ENCODE data around the gene EXOSC10. TPM values are rescaled to one million over a fixed set of nuclear protein-coding genes. Genes with fewer than 3 reads are reported as not detected.
"Not testable (repeated sequence)": the region's sequence is repeated elsewhere in the genome, so short reads cannot be mapped to it uniquely, and the experiment has no call there.

The EXOSC10 gene
- total and polyA plus RNA-seq, 2 of the 13 experiments (the other 11 are each of a cell fraction or from before 2014, with no cell fraction given): 48.4 to 67.6 TPM

DNA sequence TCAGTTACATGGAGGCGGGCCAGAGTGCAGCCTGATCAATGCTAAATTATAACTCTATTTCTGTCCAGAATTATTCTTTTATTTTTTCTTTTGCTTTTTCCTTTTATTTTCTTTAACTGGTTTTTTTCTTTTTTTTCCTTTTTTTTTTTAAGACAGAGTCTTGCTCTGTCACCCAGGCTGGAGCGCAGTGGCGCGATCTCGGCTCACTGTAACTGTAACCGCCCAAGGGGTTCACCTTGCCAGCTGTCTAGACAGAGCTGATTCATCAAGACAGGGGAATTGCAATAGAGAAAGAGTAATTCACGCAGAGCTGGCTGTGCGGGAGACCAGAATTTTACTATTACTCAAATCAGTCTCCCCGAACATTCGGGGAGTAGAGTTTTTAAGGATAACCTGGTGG, 48.5 kb downstream of the EXOSC10 start:
- H2AFZ ChIP-seq (ENCODE audit: low read length); H3K9ac ChIP-seq (ENCODE audit: insufficient read depth, low read depth, low read length); H3K4me3 ChIP-seq (replicated peaks in 1 of 3; ENCODE audit: insufficient read depth in 1 of 3, low read depth in 2 of 3, low read length in 3 of 3); BruUV-seq (replicated peaks); H3K27ac ChIP-seq (ENCODE audit: extremely low read length, insufficient read depth, low read length); intact Hi-C loops (cut with micrococcal nuclease; ENCODE audit: unreplicated experiment); H3K4me2 ChIP-seq (ENCODE audit: low read depth, low read length); CTCF ChIA-PET (ENCODE audit: low intra/inter-chr PET ratio, low total read pairs); H3K79me2 ChIP-seq (ENCODE audit: insufficient read depth, low read length); H3K9me3 ChIP-seq (ENCODE audit: low read length); H4K20me1 ChIP-seq (ENCODE audit: insufficient read depth, low read length); FAIRE-seq; ATAC-seq; DNase-seq (ENCODE audit: low spot score); in situ Hi-C loops (cut with HindIII; ENCODE audit: extremely low pct_ligation_motif_present, low pct_unique_long_range_greater_than_20kb); H3K27me3 ChIP-seq (ENCODE audit: control insufficient read depth in 1 of 2, insufficient read depth in 2 of 2, low read length in 2 of 2): not testable (repeated sequence)
- POLR2A ChIA-PET: interaction anchor here (1.4 kb wide), 1 partner anchor 9 kb away, joined by 3 read pairs; the partner anchor contains the start of gene SRM
- WGBS (ENCODE audit: low lambda C conversion rate): 96% methylated on average over 10 of the region's 10 CpGs
- Histone ChIP-seq H3K36me3 (replicated peaks in 1 of 2; ENCODE audit: control insufficient read depth in 1 of 2, insufficient read depth in 2 of 2, low read length in 2 of 2) (peaks cover 3 to 10% of the 10 kb centered on the region in 2 experiments; a peak in 3 of 5 replicates), H3K4me1 (ENCODE audit: insufficient read depth, low read length) (peaks cover 51% of the 10 kb centered on the region)

- Histone ChIP-seq H3K9ac (ENCODE audit: insufficient read depth, low read depth, low read length) (peak within 1 kb of the TSS; percentile 76), H2AFZ (ENCODE audit: low read length) (no peak within 1 kb of the TSS), H4K20me1 (ENCODE audit: insufficient read depth, low read length) (no peaks in the 10 kb centered on the region), H3K4me2 (ENCODE audit: low read depth, low read length) (peak within 1 kb of the TSS; percentile 80), H3K27ac (ENCODE audit: extremely low read length, insufficient read depth, low read length) (peak within 1 kb of the TSS; percentile 85), H3K9me3 (ENCODE audit: low read length) (no peaks in the 10 kb centered on the region), H3K36me3 (replicated peaks in 1 of 2; ENCODE audit: control insufficient read depth in 1 of 2, insufficient read depth in 2 of 2, low read length in 2 of 2) (no peaks in the 10 kb centered on the region), H3K27me3 (ENCODE audit: control insufficient read depth in 1 of 2, insufficient read depth in 2 of 2, low read length in 2 of 2) (no peaks in the 10 kb centered on the region), H3K4me1 (ENCODE audit: insufficient read depth, low read length) (peaks cover 34% of the 10 kb centered on the region), H3K4me3 (replicated peaks in 1 of 3; ENCODE audit: insufficient read depth in 1 of 3, low read depth in 2 of 3, low read length in 3 of 3) (peak within 1 kb of the TSS; percentile 57 to 72 (median 62)), H3K79me2 (ENCODE audit: insufficient read depth, low read length) (no peaks in the 10 kb centered on the region)
- BruUV-seq (replicated peaks): TSS peak; percentile 76
- ChIA-PET POLR2A (interaction anchor here (1.3 to 3.0 kb wide), 6 partner anchors 9 to 53 kb away, joined by 3 to 18 read pairs (median 12); partner anchors contain the start of genes EXOSC10, SRM and TARDBP), CTCF (ENCODE audit: low intra/inter-chr PET ratio, low total read pairs) (no interaction called here)
- ATAC-seq (peak; percentile 86), DNase-seq (ENCODE audit: low spot score) (peak; percentile 78), FAIRE-seq (peak; percentile 52)
- in situ Hi-C loops (cut with HindIII; ENCODE audit: extremely low pct_ligation_motif_present, low pct_unique_long_range_greater_than_20kb): loop anchor here (25.0 kb wide), 1 partner anchor 591 kb away; no protein-coding TSS in a partner anchor
- WGBS (ENCODE audit: low lambda C conversion rate): 13% methylated on average over 3 of the region's 28 CpGs
- intact Hi-C loops (cut with micrococcal nuclease; ENCODE audit: unreplicated experiment): no loop called here
- TF ChIP-seq HNRNPH1 (optimal IDR thresholded peaks at IDR 0.05; ENCODE audit: low read depth, low read length) (no peak), ZFP1 (CRISPR knock-in tag; IDR thresholded peaks at IDR 0.05) (no peak), ZNF17 (CRISPR knock-in tag; IDR thresholded peaks at IDR 0.05) (no peak), ARID3A (IDR thresholded peaks at IDR 0.05; ENCODE audit: low read depth, low read length) (no peak), AGO1 (IDR thresholded peaks at IDR 0.05; ENCODE audit: low read depth, low read length, poor library complexity, severe bottlenecking) (no peak), ATF1 (CRISPR knock-in tag; IDR thresholded peaks at IDR 0.05) (no peak), ONECUT2 (CRISPR knock-in tag; IDR thresholded peaks at IDR 0.05) (no peak), ZSCAN21 (CRISPR knock-in tag; IDR thresholded peaks at IDR 0.05; ENCODE audit: borderline replicate concordance) (peak; percentile 78), NFATC3 (CRISPR knock-in tag; IDR thresholded peaks at IDR 0.05) (no peak), ZNF101 (CRISPR knock-in tag; IDR thresholded peaks at IDR 0.05; ENCODE audit: borderline replicate concordance, low read depth) (no peak), ZNF224 (CRISPR knock-in tag; IDR thresholded peaks at IDR 0.05) (no peak), U2AF1 (optimal IDR thresholded peaks at IDR 0.05; ENCODE audit: low read depth, low read length) (no peak), SRF (IDR thresholded peaks at IDR 0.05; ENCODE audit: low read depth, low read length) (no peak), KLF12 (CRISPR knock-in tag; IDR thresholded peaks at IDR 0.05; ENCODE audit: borderline replicate concordance) (peak; percentile 34; the same call in 1 of the 2 replicates)
- TF ChIP-seq, protein P1, sequence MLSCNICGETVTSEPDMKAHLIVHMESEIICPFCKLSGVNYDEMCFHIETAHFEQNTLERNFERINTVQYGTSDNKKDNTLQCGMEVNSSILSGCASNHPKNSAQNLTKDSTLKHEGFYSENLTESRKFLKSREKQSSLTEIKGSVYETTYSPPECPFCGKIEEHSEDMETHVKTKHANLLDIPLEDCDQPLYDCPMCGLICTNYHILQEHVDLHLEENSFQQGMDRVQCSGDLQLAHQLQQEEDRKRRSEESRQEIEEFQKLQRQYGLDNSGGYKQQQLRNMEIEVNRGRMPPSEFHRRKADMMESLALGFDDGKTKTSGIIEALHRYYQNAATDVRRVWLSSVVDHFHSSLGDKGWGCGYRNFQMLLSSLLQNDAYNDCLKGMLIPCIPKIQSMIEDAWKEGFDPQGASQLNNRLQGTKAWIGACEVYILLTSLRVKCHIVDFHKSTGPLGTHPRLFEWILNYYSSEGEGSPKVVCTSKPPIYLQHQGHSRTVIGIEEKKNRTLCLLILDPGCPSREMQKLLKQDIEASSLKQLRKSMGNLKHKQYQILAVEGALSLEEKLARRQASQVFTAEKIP (CRISPR knock-in tag; IDR thresholded peaks at IDR 0.05; ENCODE audit: borderline replicate concordance): no peak
These were observed 52.9 kb downstream of the EXOSC10 start, which contains the start of gene MASP2 for GRCh38 chr1:11046625-11047365. MASP2 (minus strand) TSS chr1:11047239; CDS start chr1:11047207, 32 bp downstream.

Data from HepG2 (cell line).